HG03457 (cell line): ENCODE measurements around the gene FTCD.
"Not testable (repeated sequence)": the region's sequence is repeated elsewhere in the genome, so short reads cannot be mapped to it uniquely, and the experiment has no call there.

Source experiments
- ATAC-seq: cut with Tn5 transposase; IDR thresholded peaks from one replicate; pipeline ENCODE4 v1.9.1; 2021; ENCODE audit warnings: moderate number of reproducible peaks; ENCODE audit not compliant: unreplicated experiment

The FTCD gene

DNA sequence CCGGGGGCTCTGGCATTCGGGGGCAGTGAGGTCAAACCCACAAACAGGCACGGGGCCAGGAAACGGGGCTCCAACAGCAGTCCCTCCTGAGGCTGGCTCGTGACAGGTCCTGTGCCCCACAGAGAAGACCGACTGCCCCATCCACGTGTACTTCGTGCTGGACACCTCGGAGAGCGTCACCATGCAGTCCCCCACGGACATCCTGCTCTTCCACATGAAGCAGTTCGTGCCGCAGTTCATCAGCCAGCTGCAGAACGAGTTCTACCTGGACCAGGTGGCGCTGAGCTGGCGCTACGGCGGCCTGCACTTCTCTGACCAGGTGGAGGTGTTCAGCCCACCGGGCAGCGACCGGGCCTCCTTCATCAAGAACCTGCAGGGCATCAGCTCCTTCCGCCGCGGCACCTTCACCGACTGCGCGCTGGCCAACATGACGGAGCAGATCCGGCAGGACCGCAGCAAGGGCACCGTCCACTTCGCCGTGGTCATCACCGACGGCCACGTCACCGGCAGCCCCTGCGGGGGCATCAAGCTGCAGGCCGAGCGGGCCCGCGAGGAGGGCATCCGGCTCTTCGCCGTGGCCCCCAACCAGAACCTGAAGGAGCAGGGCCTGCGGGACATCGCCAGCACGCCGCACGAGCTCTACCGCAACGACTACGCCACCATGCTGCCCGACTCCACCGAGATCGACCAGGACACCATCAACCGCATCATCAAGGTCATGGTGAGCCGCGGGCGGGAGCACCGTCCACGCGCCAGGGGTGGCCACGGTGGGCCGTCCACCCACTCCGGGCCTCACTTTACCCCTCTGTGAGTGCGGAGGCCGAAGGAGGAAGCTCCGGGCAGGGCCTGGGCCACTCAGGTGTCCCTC lies 43.3 kb downstream of the FTCD start:
- ATAC-seq: no peak

DNA sequence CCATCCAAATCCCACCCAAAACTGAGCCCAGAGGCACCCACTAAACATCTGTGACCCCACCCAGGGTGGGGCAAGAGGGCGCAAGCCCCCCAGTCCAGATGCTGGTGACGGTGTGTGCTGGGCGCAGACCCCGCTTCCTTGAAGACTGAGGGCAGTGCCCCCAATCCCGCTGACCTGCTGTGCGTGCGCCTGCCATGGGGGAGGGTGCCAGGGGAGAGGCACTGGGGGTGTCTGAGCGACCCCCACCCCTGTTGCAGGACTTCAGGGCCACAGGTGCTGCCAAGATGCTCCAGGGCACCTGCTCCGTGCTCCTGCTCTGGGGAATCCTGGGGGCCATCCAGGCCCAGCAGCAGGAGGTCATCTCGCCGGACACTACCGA lies 44.2 kb downstream of the FTCD start:
- no peak for ATAC-seq

- no peak for ATAC-seq
These were observed 44.7 kb downstream of the FTCD start for GRCh38 chr21:46110499-46111192.

DNA sequence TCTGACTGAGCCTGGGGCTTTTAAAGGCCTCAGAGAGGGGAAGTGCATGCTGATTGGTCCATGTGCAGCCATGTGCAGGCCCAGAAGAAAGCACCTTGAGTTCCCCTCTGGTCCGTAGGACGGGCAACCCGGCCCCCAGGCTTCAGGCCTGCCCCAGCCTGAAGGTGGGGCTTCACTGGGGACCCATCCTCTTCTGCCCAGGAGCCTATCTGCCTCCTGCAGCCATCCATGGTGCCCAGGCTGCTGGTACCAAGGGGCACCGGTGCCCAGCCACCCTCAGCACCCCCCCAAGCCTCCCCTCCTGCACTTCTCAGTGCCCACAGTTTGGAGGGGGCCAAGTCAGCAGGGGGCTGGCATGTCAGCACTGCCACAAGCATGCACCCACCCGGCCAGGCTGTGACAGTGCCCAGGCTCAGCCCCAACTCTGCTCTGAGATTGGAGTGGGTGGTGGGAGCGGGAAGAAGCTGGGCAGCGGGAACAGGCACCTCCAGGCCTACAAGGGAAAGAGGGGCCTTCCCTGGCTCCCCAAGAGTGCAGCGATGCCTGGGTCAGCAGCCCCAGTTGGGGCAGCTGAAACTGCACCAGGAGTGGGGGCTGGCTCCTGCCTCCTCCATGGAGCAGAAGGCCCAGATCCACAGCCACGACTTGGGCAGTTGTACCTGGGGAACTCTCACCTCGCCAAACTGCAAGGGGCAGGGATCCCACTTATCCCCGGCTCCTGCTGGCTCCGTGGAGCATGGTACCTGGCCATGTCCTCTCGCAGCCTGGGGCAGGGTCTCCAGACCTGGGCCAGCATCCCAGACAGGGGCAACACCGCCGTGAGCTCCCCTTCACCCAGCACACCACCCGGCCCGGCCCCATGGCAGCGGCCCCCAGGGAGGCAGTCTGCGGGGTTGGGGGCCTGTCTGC lies 45.8 kb downstream of the FTCD start:
- no peak for ATAC-seq

DNA sequence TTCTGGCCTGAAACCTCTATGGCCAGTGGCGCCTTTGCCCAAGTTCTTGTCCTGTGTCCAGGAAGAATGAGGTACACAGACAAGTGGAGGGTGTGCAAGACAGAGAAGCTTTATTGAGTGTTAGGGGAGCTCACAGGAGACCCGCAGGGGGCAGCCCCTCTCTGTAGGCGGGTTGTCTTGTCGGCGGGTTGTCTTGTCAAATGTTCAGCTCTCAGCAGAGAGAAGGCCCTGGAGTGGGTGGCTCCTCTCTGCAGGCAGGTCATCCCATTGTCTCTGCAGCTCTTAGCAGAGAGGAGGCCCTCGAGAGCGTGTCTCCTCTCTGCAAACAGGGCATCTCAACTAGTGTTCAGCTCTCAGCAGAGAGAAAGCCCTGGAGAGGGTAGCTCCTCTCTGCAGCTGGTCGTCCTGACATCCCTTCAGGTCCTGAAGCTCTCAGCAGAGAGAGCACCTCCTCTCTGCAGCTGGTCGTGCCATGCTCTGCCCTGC lies 46.5 kb downstream of the FTCD start:
- ATAC-seq: no peak

GRCh38 chr21:46107376-46107775 lies 48.0 kb downstream of the FTCD start:
- ATAC-seq: not testable (repeated sequence)

DNA sequence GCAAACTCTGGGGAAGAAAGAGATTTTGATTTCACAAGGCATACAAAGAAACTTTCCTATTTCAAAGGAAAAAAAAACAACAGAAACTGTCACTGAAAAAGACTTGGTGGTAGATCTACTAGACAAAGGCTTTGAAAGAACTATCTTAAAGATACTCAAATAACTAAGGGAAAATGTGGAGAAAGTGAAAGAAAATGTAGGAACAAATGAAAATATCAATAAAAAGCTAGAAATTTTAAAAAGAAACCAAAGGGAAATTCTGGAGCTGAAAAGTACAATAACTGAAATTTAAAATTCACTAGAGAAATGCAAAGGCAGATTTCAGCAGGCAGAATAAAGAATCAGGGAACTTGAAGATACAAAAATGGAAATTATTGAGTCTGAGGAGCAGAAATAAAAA lies 51.3 kb downstream of the FTCD start:
- ATAC-seq: no peak

DNA sequence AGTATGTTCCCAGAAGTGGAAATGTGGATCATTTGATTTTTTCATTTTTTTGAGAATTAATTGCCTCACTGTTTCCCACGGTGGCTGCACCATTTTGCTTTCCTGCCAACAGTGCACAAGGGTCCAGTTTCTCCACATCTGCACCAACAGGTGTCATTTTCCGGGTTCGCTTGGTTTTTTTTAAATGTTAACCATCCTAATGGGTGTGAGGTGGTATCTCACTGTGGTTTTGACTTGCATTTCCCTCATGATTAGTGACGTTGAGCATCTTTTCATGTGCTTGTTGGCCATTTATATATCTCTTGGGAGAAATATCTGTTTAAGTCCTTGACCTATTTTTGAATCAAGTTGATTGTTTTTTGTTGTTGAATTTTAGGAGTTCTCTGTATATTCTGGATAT lies 54.5 kb downstream of the FTCD start:
- ATAC-seq: no peak

DNA sequence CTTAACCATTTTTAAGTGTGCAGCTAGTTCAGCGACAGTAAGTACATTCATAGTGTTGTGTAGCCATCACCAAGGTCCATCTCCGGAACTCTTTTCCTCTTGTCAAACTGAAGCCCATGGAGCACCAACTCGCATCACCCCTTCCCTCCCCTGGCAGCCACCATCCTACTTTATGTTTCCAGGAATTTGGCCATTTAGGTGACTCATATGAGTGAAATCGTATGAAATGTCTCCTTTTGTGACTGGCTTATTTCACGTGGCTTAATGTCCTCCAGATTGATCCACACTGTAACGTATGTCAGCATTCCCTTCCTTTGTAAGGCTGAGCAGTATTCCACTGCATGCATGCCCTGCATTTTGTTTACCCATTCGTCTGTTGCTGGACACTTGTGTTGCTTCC lies 55.0 kb downstream of the FTCD start:
- ATAC-seq: no peak

- no peak for ATAC-seq
These were observed 55.4 kb downstream of the FTCD start for GRCh38 chr21:46100020-46100419.

DNA sequence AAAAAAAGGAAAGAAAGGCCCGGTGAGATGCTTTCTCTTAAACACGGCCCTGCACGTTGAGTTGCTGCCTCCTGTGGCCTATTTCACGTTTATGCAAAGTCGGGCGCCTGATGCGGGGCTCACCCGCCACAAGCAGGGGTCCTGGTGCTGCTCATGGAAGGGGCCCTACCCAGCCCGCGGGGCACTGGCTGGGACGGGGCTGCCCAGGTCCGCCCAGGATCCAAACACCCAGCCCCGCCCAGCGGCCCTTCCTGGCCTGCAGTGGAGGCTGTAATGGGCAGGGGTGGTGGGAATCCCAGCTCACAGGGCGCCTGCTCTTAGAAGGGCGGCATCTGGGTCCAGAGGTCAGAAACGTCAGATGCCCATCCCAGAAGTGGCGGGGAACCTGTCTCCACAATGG lies 55.9 kb downstream of the FTCD start:
- ATAC-seq: no peak

DNA sequence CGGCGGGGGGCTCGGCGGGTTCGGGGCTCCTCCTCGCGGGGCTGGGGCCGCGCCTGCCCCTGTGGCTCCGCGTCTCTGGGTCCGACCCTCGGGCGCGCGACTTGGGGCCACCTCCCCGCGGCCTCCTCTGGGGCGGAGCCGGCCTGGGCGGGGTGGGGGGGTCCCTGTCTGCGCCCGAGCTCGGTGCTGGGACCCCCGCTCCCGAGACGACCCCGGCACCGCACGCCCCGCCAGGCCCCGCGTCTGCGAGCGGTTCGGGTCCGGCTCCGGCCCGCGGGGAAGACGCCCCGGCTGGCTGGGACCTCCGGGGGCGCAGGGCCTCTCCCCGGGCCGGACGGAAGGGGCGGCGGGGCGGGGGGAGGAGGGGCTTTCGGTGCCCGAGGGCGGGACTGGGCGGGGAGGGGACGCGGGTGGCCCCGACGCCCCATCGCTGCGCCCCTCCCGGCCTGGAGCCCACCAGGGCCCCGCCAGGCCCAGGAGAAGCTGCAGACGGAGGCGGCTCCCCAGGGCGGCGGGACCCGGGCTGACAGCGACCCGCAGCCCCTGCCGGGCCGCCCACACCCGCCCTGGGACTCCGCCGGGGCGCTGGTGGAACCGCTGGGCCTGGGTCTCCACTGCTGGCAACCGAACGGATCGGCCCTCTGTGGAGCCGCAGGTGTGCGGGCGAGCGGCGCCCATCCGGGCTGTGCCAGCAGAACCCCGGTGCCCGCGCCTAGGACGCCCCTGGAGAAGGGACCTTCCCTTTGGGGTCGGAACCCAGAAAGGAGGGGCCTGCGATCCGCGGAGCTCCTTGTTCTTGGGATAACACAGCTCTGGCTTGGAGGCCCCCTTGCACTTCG lies 56.9 kb downstream of the FTCD start:
- no peak for ATAC-seq

DNA sequence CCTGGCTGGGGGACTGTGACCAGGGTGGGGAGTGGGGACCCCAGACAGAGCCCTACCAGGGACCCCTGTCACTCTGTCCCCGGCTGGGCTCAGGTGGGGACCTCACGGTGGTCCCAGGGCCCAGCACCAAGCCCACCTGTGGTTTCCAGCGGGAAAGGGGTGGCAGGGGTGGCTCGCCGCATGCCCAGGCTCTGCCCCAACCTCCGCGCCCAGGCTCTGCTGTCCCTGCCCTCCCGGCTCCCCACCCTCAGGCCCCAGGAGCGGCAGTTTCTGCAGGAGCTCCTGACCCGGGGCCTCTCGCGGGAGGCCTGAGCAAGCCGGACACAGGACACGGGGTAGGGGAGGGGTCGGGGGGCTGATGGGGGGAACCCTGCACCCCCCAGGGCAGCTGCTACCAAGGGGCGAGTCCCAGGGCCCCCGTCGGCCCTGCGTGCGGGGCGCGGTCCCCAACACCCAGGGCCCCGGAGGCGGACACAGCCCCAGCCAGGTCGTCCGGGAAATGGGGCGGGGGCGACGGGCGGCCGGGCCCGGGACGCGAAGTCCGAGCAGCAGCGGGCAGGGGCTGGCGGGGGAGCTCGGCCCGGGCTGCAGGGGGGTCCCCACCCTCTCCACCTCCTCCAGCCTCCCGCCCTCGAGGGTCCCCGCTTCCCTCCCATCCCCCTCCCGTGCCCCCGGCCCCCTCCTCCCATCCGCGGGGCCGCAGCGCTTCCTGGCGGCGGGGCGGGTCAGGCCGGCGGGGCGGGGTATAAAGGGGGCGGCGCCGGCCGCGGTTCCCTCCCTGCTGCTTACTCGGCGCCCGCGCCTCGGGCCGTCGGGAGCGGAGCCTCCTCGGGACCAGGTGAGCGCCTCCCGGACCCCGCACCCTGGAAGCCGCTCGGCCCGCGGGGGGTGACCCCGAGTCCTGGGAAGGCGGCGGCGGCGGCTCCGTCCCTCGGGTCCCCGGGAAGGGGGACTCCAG lies 57.8 kb downstream of the FTCD start, which contains the start of gene COL6A2:
Gene COL6A2 (plus strand): TSS at position 777 of the 958 bp plus-strand sequence.
- ATAC-seq: no peak

- ATAC-seq: no peak
These were observed 58.6 kb downstream of the FTCD start for GRCh38 chr21:46096596-46097335.

DNA sequence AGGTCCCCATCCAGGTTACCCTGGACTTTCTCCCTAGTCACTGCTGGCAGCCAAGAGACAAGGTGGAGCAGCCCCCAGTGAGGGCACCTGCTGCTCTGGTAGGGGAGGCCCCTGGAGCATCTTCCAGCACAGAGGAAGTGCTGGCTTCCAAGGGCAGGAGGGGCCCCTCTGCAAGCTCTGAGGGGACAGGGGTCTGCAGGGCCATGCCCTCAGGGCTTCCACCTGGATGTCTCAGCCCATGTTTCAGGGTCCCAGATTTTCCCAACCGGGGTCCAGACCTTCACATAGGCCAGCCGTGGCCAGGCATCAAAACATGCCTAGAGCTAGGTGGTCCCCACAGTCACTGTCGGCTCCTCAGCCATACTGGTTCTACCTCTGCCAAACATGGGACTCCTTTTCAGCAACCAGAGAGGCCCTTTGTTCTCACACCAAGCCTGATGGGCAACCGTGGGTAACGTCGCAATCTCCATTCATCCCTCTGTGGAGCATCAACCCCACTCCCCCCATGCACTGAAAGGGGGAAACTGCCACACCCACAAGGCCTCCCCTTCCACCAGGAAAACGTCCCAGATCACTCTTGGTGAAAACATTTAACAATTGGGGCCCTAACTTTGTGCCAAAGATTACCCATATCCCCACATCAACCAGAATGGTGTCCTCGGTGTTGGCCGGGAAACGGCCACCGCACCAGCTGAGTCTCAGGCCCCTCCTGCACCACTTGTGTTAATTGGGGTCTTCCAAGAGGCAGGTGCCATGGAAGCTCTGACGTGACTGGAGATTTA lies 59.4 kb downstream of the FTCD start:
- ATAC-seq: no peak

GRCh38 chr21:46095083-46095719 lies 60.2 kb downstream of the FTCD start:
- no peak for ATAC-seq

DNA sequence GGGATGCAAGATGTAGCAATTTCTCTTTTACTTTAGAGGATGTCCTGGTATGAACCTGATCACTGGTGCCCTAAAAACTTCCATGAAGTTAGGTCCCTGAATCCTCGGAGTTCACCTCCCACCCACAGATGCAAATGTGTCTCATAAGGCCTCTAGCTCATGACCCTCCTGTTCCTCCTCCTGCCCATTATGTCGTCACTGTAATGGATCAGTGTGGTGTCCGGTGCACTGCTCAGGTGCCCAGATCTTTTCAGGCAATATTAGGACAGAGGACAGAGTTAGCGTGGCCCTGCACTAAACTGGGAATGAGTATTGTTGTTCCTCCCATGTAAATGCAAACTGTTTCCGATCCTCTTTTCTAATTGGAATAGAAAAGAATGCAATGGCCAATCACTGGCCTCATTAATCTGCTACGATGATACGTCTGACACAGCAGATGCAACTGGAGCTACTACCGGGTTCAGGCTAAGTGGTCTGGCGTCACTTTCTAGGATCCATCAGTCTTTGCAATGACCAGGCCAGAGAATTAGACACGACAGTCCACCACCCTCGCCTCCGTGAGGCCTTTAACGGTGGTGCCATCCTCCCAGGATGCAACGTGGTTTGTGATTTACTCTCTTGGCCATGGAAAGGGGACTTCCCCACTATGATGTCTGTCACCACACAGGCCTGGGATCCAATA lies 60.8 kb downstream of the FTCD start:
- no peak for ATAC-seq
